NCI-H128 (cell line): ENCODE measurements around the gene SFRP2.

Experiments used
- DNase-seq: peaks from one replicate; lab custom pipeline; 2025; ENCODE audit not compliant: unreplicated experiment; lab: John Stamatoyannopoulos, UW

SFRP2 gene, protein sequence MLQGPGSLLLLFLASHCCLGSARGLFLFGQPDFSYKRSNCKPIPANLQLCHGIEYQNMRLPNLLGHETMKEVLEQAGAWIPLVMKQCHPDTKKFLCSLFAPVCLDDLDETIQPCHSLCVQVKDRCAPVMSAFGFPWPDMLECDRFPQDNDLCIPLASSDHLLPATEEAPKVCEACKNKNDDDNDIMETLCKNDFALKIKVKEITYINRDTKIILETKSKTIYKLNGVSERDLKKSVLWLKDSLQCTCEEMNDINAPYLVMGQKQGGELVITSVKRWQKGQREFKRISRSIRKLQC

DNA sequence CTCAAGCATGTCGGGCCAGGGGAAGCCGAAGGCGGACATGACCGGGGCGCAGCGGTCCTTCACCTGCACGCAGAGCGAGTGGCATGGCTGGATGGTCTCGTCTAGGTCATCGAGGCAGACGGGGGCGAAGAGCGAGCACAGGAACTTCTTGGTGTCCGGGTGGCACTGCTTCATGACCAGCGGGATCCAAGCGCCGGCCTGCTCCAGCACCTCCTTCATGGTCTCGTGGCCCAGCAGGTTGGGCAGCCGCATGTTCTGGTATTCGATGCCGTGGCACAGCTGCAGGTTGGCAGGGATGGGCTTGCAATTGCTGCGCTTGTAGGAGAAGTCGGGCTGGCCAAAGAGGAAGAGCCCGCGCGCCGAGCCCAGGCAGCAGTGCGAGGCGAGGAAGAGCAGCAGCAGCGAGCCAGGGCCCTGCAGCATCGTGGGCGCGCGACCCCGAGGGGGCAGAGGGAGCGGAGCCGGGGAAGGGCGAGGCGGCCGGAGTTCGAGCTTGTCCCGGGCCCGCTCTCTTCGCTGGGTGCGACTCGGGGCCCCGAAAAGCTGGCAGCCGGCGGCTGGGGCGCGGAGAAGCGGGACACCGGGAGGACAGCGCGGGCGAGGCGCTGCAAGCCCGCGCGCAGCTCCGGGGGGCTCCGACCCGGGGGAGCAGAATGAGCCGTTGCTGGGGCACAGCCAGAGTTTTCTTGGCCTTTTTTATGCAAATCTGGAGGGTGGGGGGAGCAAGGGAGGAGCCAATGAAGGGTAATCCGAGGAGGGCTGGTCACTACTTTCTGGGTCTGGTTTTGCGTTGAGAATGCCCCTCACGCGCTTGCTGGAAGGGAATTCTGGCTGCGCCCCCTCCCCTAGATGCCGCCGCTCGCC lies at the start of gene SFRP2:
Gene SFRP2, minus strand, starts transcription at position 671 of the 864 bp plus-strand sequence. Its CDS starts 248 bp downstream, at position 423.
- no peak for DNase-seq

GRCh38 chr4:153838564-153838963 lies 49.7 kb upstream of the SFRP2 start:
- DNase-seq = no peak

GRCh38 chr4:153834901-153835300 lies 46.0 kb upstream of the SFRP2 start:
- DNase-seq = no peak

GRCh38 chr4:153832720-153833287 lies 43.9 kb upstream of the SFRP2 start:
- DNase-seq = no peak

DNA sequence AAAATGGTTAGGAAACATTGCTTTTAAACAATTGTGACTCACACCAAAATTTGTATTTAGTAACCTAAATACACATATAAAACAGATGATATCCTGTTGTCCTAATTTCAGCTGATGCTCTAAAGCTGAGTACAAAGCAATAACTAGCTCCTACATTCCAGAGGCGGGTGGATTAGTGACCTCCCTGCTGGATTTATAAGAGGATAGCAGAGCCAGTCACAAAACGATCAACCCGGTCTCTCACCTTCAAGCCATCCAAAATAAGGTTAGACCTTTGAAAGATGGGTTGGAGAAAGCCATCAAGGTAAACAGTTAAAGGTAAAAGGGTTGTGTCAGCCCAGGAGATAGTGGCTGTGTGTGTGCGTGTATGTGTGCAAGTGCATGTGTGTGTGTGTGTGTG lies 43.2 kb upstream of the SFRP2 start:
- no peak for DNase-seq

DNA sequence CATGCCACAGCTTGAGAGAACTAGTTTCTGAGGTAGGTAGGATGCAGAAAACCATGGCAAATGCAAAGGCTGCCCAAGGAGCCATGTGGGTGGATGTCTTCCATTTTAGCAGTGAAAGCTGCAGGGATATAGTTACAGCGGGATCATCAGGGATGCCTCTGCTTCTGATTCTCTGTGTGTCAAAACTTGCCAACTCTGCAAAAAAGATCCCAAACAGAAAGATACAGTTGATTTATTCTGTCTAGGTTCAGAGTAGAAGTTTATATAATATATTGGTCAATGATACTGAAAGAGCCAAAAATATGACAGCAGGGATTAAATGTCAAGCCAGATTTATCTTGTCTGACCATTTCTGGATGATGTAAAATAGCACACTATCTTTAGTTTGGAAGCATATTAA lies 42.4 kb upstream of the SFRP2 start:
- DNase-seq = no peak

- no peak for DNase-seq
These were observed 36.8 kb upstream of the SFRP2 start for GRCh38 chr4:153825691-153826090.

DNA sequence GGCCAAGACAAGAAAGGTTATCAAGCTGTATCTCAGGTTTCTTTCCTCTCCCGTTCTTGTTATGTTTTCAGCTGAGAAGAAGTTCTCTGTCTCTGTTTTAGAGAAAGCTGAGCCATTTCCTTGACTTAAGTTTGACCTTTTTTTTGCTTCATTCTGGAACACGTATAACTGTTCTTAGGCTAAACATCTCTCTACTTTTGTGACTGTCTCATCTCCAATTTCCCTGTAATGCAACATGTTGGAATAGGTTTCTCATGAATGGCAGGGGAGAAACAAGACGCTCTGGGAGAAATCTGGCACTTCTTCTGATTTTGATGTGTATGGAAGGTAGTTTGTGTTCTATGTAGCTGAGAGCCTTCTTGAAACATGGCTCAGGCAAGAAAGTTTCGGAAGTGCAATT lies 36.2 kb upstream of the SFRP2 start:
- no peak for DNase-seq

DNA sequence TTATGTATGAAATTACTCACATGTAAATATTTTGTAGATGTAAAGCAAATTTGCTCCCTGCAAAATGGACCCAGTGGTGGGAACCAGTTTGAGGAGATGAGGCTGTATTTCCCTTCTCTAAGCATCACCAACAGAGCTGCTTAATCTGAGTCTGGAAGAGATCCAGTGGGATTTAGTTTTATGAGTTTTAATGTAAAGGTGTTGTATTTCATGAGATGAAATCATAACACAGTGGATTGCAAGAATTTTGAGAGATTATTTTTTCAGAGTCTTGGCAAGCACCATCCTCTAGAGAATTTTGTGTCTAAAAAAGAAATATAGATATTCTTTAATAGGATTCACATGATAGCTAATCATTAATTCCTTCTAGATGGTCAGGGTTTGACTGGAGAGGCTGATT lies 35.6 kb upstream of the SFRP2 start:
- DNase-seq = no peak

DNA sequence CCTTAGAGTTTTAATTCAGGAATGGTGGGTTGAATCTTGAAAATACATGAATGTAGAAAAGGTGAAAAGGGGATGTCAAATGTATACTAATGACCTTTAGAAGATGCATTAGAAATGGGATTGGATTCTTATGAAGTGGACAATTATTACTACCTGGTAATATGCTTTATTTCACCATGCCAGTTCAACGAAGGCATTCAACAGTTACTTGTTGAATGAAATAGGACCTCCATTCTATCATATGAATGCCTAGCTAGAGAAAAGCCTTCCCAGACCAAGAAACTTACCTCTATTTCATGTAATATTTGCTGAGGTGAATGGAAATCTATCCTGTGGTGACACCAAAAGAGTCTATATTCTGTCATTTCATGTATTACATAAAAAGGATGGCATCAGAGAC lies 34.6 kb upstream of the SFRP2 start:
- no peak for DNase-seq

GRCh38 chr4:153822316-153822715 lies 33.4 kb upstream of the SFRP2 start:
- no peak for DNase-seq

DNA sequence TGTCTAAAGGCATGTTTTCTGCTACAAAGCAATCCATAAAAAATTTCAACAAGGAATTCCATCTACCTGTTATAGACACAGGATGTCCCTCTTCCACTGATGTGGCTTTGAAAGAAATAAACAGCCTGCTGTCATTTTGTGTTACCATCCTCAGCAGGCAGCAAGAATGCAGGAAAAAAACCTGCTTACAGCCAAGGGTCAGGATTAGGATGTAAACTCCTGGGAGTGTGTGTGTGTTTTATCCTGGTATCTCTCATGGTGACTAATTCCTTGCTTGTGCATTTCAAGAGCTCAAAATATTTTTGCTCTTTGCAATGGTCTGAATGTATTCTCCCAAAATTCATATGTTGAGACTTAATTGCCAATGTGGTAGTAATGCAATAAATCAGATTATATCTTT lies 28.6 kb upstream of the SFRP2 start:
- DNase-seq = no peak

DNA sequence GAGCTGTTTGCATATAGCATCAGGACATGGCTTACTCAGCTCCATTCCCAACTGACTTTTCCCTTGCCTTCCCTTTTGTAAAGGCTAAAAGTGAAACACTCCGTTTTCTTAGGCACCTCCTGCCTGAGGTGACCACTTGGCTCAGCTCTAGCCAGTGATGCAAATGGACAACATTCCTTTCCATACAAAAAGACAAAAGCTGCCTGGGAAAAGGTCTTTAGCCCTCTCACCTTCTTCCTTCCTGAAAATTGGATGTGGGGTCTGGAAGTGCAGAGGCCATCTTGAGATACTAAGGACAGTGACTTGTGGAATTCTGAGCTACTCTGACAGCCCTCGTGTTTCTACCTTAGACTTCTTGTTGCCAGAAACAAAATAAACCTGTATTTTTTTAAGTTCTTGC lies 27.7 kb upstream of the SFRP2 start:
- DNase-seq = no peak

DNA sequence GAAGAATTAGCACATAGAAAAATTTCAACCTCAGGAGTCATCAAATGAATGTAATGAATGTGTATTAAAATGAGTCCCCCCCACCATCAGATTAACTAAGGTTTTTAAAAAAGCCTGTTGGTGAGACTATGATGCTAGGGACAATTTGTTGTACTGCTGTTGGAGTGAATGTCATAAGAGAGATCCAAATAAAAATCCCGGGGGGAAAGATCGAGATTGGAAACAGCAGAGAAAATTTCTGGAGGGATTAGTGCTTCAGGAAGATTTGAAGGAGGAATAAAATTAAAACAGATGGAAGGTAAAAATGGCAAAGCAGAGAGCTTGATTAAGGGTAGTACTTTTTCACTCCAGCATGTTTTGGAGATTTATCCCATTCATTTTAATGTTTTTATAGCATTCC lies 25.9 kb upstream of the SFRP2 start:
- no peak for DNase-seq

DNA sequence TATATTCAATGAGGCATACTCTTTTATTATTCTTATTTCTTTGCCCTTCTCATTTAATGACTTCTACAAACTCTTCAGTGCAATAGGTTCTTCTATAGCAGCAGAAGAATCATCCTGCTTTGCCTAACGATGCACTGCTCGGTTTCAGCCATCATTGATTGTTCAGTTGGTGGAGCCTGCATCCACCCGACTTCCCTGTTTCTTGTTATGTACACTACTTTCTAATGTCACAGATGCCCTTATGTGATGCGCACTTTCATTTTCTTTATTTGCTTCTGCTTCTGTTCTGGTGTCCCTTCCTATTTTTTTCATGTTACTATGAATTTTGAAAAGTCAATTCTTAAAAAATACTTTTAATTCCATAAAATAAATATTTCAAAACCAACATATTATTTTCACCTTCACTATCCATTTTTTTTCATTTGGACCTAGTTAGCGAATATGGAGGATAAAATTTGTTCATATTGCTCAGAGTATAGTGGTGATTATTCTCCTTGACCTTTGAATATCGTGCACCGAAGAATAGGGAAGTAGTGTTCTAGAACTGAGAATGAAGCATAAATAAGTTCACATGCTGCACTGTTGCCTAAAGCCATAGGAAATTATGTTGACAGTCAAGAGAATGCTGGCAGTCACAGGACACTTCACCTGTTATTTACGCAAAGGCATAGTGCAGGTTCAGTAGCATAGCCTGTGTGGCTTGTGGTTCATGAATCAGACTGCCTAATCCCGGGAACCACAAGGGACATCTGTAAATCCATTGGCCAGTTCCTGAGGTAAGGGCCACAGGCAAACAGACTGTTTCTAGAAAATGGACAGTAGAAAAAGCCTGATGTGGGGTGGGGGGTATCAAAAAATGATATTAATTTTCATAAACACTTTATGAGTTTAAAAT lies 21.3 kb upstream of the SFRP2 start:
- no peak for DNase-seq

- DNase-seq = no peak
These were observed 20.4 kb upstream of the SFRP2 start for GRCh38 chr4:153809307-153809706.

- DNase-seq = no peak
These were observed 19.3 kb upstream of the SFRP2 start for GRCh38 chr4:153808175-153808574.

DNA sequence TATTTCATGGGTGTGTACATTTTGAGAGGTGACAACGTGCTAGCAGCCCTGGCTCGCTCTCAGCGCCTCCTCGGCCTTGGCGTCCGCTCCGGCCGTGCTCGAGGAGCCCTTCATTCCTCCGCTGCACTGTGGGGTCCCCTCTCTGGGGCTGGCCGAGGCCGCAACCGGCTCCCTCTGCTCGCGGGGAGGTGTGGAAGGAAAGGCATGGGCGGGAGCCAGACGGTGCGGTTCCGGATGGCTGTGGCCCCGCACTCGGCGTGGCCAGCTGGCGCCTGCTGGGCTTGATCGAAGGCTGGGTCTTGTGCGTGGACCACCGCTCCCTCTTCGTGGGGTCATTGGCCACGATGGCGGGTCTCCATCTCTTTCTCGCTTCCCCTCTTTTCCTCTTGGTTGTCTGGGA lies 17.2 kb upstream of the SFRP2 start:
- no peak for DNase-seq

- DNase-seq = no peak
These were observed 15.8 kb upstream of the SFRP2 start for GRCh38 chr4:153804722-153805121.

GRCh38 chr4:153799694-153800074 lies 10.8 kb upstream of the SFRP2 start:
- DNase-seq = no peak
